IMR-90 (cell line): Measurements from ENCODE around the gene SLC6A2. TPM values are rescaled to one million over a fixed set of nuclear protein-coding genes. Genes with fewer than 3 reads are reported as not detected.

ENCODE experiments used
- ATAC-seq: fragments of 200-7000 bp; cut with Tn5 transposase; 2 replicates; pipeline ENCODE4 v1.9.1; 2020; ENCODE audit warnings: low read depth, mild to moderate bottlenecking, moderate library complexity
- BruUV-seq: library from RNA; stranded (reverse); fragments of 400-500 nt; replicated peaks from 2 replicates; lab custom pipeline; 2021; lab: Mats Ljungman, UMichigan
- CTCF ChIA-PET: fragments of 300-600 bp; formaldehyde crosslinking; extraction: SDS; loops from one replicate; lab custom pipeline; 2021; ENCODE audit warnings: antibody characterized with exemption; lab: Yijun Ruan, JAX
- POLR2A ChIA-PET: fragments of 300-600 bp; sonication (Branson Sonifier 250); formaldehyde crosslinking; loops from one replicate; lab custom pipeline; 2022; ENCODE audit warnings: antibody characterized with exemption; ENCODE audit not compliant: unreplicated experiment; lab: Charles Lee
- DNase-seq: peaks from one replicate; pipeline ENCODE4 v3.0.0; 2013
- H2AFZ ChIP-seq: replicated peaks from 2 replicates; pipeline ENCODE3; 2013; ENCODE audit warnings: low read length, mild to moderate bottlenecking; ENCODE audit not compliant: poor library complexity
- H2AK5ac ChIP-seq: 2 replicates; pipeline ENCODE4 v1.6.1; 2013; ENCODE audit warnings: low read depth, low read length, inconsistent platforms
- H2AK9ac ChIP-seq: replicated peaks from 2 replicates; pipeline ENCODE3; 2013; ENCODE audit warnings: mild to moderate bottlenecking, low read depth, low read length, moderate library complexity; ENCODE audit not compliant: poor library complexity
- H2BK120ac ChIP-seq: 2 replicates; pipeline ENCODE4 v1.6.1; 2013; ENCODE audit warnings: low read depth, low read length, inconsistent platforms
- H2BK15ac ChIP-seq: 3 replicates; pipeline ENCODE4 v1.6.1; 2013; ENCODE audit warnings: low read depth, low read length, inconsistent platforms
- H2BK20ac ChIP-seq: 2 replicates; pipeline ENCODE4 v1.6.1; 2013; ENCODE audit warnings: low read depth, mild to moderate bottlenecking, inconsistent platforms, low read length, moderate library complexity
- H2BK5ac ChIP-seq: 2 replicates; pipeline ENCODE4 v1.6.1; 2013; ENCODE audit warnings: mild to moderate bottlenecking, low read depth, low read length, inconsistent platforms; ENCODE audit not compliant: poor library complexity, severe bottlenecking
- H3K14ac ChIP-seq: replicated peaks from 2 replicates; pipeline ENCODE4 v1.6.1; 2013; ENCODE audit warnings: low read depth, low read length, inconsistent platforms
- H3K18ac ChIP-seq: 2 replicates; pipeline ENCODE4 v1.6.1; 2013; ENCODE audit warnings: low read depth, low read length, control low read depth
- H3K23ac ChIP-seq: 2 replicates; pipeline ENCODE4 v1.6.1; 2013; ENCODE audit warnings: low read depth, low read length, inconsistent platforms
- H3K27ac ChIP-seq: 2 replicates; pipeline ENCODE4 v1.5.1; 2013; ENCODE audit warnings: mild to moderate bottlenecking, control low read depth, low read length; ENCODE audit not compliant: insufficient read depth
- H3K27me3 ChIP-seq: 2 replicates; pipeline ENCODE4 v1.6.1; 2013; ENCODE audit warnings: low read length; ENCODE audit not compliant: control insufficient read depth, insufficient read depth
- H3K36me3 ChIP-seq: 2 replicates; pipeline ENCODE4 v1.6.1; 2013; ENCODE audit warnings: low read length, mixed read lengths; ENCODE audit not compliant: control insufficient read depth, insufficient read depth
- H3K4ac ChIP-seq: 2 replicates; pipeline ENCODE4 v1.6.1; 2013; ENCODE audit warnings: low read depth, low read length, inconsistent platforms
- H3K4me1 ChIP-seq: 2 replicates; pipeline ENCODE4 v1.6.1; 2013; ENCODE audit warnings: low read length, mixed read lengths; ENCODE audit not compliant: control insufficient read depth, insufficient read depth
- H3K4me2 ChIP-seq: 2 replicates; pipeline ENCODE4 v1.6.1; 2013; ENCODE audit warnings: low read depth, mild to moderate bottlenecking, control low read depth, low read length, moderate library complexity
- H3K4me3 ChIP-seq: 2 replicates; pipeline ENCODE4 v1.5.1; 2013; ENCODE audit warnings: low read depth, mild to moderate bottlenecking, control low read depth, low read length, moderate library complexity; ENCODE audit not compliant: insufficient read depth
- H3K56ac ChIP-seq: 2 replicates; pipeline ENCODE4 v1.6.1; 2013; ENCODE audit warnings: low read length, inconsistent platforms; ENCODE audit not compliant: insufficient read depth; ENCODE audit errors: extremely low read depth
- H3K79me1 ChIP-seq, 2 experiments: 2 replicates each; pipeline ENCODE4 v1.6.1; 2013; ENCODE audit warnings: low read length in 2 of 2, inconsistent platforms in 1 of 2, low read depth in 1 of 2
- H3K9ac ChIP-seq: 2 replicates; pipeline ENCODE4 v1.6.1; 2013; ENCODE audit warnings: low read depth, low read length, control low read depth
- H3K9me1 ChIP-seq: 2 replicates; pipeline ENCODE4 v1.6.1; 2013; ENCODE audit warnings: low read length, inconsistent platforms; ENCODE audit not compliant: insufficient read depth
- H3K9me3 ChIP-seq: 2 replicates; pipeline ENCODE4 v1.6.1; 2013; ENCODE audit warnings: low read length; ENCODE audit not compliant: control insufficient read depth, insufficient read depth
- H4K20me1 ChIP-seq: 2 replicates; pipeline ENCODE4 v1.6.1; 2013; ENCODE audit warnings: low read length, inconsistent platforms; ENCODE audit not compliant: insufficient read depth
- H4K5ac ChIP-seq: 2 replicates; pipeline ENCODE4 v1.6.1; 2013; ENCODE audit warnings: mild to moderate bottlenecking, low read depth, low read length, control low read depth
- H4K8ac ChIP-seq, 2 experiments: 2 replicates each; pipeline ENCODE4 v1.6.1; 2013; ENCODE audit warnings: low read depth in 2 of 2, low read length in 2 of 2, control low read depth in 1 of 2, inconsistent platforms in 1 of 2
- H4K91ac ChIP-seq: 2 replicates; pipeline ENCODE4 v1.6.1; 2013; ENCODE audit warnings: low read depth, low read length, inconsistent platforms; ENCODE audit not compliant: insufficient read depth
- BHLHE40 ChIP-seq: fragments of 150-350 bp; IDR thresholded peaks from 2 replicates; pipeline ENCODE4 v1.6.1; 2016; ENCODE audit warnings: mild to moderate bottlenecking, low read depth, low read length
- CHD1 ChIP-seq: IDR thresholded peaks from 2 replicates; pipeline ENCODE4 v1.6.1; 2012; ENCODE audit warnings: low read depth, low read length, improper control_type of control experiment
- ELK1 ChIP-seq: fragments of 150-350 bp; IDR thresholded peaks from 2 replicates; pipeline ENCODE4 v1.6.1; 2016; ENCODE audit warnings: low read depth, mild to moderate bottlenecking, low read length, moderate library complexity, borderline replicate concordance
- MXI1 ChIP-seq: IDR thresholded peaks from 2 replicates; pipeline ENCODE4 v1.6.1; 2012; ENCODE audit warnings: low read depth, mild to moderate bottlenecking, low read length, moderate library complexity, borderline replicate concordance
- NFE2L2 ChIP-seq: fragments of 150-350 bp; IDR thresholded peaks from 2 replicates; pipeline ENCODE4 v1.6.1; 2016; ENCODE audit warnings: low read depth, mild to moderate bottlenecking, low read length
- RCOR1 ChIP-seq: IDR thresholded peaks from 2 replicates; pipeline ENCODE4 v1.6.1; 2012; ENCODE audit warnings: mild to moderate bottlenecking, low read length, improper control_type of control experiment; ENCODE audit not compliant: insufficient replicate concordance
- RFX5 ChIP-seq: IDR thresholded peaks from 2 replicates; pipeline ENCODE4 v1.8.0; 2012; ENCODE audit warnings: low read depth, mild to moderate bottlenecking, low read length, moderate library complexity
- SMC3 ChIP-seq: fragments of 150-350 bp; IDR thresholded peaks from 2 replicates; pipeline ENCODE4 v1.6.1; 2016; ENCODE audit warnings: low read depth, mild to moderate bottlenecking, antibody characterized with exemption, low read length, moderate library complexity
- WGBS, 2 experiments: methylation state at CpG; one replicate each; pipeline versions ENCODE4 v1.1.5 to v1.1.7; 2013; ENCODE audit warnings: missing lambda C conversion rate in 2 of 2; ENCODE audit not compliant: insufficient read length in 1 of 2; ENCODE audit errors: extremely low coverage in 2 of 2; 5-methylcytosine and 5-hydroxymethylcytosine counted together
- dilution Hi-C: fragments of 300-500 bp; cut with HindIII; formaldehyde crosslinking; loops from one replicate; pipeline ENCODE4 v1.14.3; 2018; ENCODE audit warnings: low sequenced_read_pairs; ENCODE audit not compliant: unreplicated experiment
- in situ Hi-C: fragments of 300-500 bp; cut with MboI; formaldehyde crosslinking; loops from 3 replicates; pipeline ENCODE4 v1.14.3; 2019; ENCODE audit warnings: low sequenced_read_pairs, inconsistent platforms, mixed read lengths
- intact Hi-C: fragments of 100-400 bp; cut with micrococcal nuclease; formaldehyde crosslinking; loops from 2 replicates; pipeline ENCODE4 v1.10.0; 2022
- polyA plus RNA-seq, 3 experiments: library from polyadenylated mRNA; depleted of rRNA; stranded (reverse); fragments of >200 nt; gene quantifications; 2 replicates each; pipeline ENCODE4 v1.2.3, GENCODE V29; 2012; ENCODE audit warnings: low replicate concordance in 1 of 3
- total RNA-seq: library from RNA; depleted of rRNA; stranded (reverse); fragments of >200 nt; gene quantifications from 2 replicates; pipeline ENCODE4 v1.2.3, GENCODE V29; 2012

Gene SLC6A2
- total and polyA plus RNA-seq, 2 of the 4 experiments (the other 2 are of a cell fraction), result not detected

DNA sequence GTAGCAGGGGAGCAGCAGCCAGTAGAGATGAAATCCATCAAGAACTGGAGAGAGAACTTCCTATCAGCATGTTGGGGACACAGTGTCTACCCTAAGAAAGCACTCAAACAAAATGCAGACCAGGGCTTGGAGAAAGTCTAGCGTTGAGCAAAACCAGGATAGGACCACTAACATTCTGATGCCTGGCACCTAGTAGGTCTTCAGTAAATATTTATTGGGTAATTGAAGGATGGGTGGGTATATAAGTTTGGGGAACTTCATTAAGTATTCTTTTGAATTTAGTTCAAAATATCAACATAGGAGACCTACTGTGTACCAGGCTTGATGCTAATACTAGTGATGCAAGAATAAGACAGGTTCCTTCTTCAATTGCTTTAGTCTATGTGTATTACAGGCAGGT is 30.9 kb downstream of the SLC6A2 start:
- Histone ChIP-seq H3K56ac (no peak overlapping the region), H3K9me3 (no peaks in the 10 kb centered on the region), H4K20me1 (no peaks in the 10 kb centered on the region), H4K8ac (no peak overlapping the region), H2BK15ac (no peak overlapping the region), H2AK9ac (no peak overlapping the region), H2AK5ac (no peak overlapping the region), H3K4ac (no peak overlapping the region), H4K5ac (no peak overlapping the region), H3K4me1 (no peaks in the 10 kb centered on the region), H3K9ac (no peak overlapping the region), H2BK20ac (no peak overlapping the region), H3K18ac (no peak overlapping the region), H3K23ac (no peak overlapping the region), H3K27me3 (no peaks in the 10 kb centered on the region), H3K9me1 (no peaks in the 10 kb centered on the region), H2BK5ac (no peak overlapping the region), H3K4me2 (no peak overlapping the region), H3K4me3 (no peak overlapping the region), H3K36me3 (no peaks in the 10 kb centered on the region), H3K27ac (no peak overlapping the region), H2BK120ac (no peak overlapping the region), H4K91ac (no peak overlapping the region), H3K79me1 (no peaks in the 10 kb centered on the region), H2AFZ (no peak overlapping the region), H3K14ac (no peak overlapping the region)
- CTCF ChIA-PET, result no interaction called here
- dilution Hi-C loops, result no loop called here
- intact Hi-C loops, result no loop called here
- POLR2A ChIA-PET, result no interaction called here
- no TSS peak for BruUV-seq
- TF ChIP-seq RCOR1, result no peak
- no peak for TF ChIP-seq BHLHE40
- TF ChIP-seq RFX5, result no peak
- no peak for TF ChIP-seq NFE2L2
- no peak for TF ChIP-seq ELK1
- no peak for TF ChIP-seq CHD1
- no peak for TF ChIP-seq SMC3
- no peak for TF ChIP-seq MXI1
- in situ Hi-C loops, result no loop called here
- DNase-seq (no peak), ATAC-seq (no peak)
- WGBS, 2 experiments, result no CpG with 5 or more reads among the region's 1 CpG
